Adrenal gland (tissue), 5 donors: Measurements from ENCODE around the gene D2HGDH.

Source experiments
- POLR2A ChIP-seq, 2 donors: fragments of 450-650 bp; IDR thresholded peaks; one replicate each; pipeline ENCODE4 v1.6.1; 2017; ENCODE audit warnings: antibody characterized with exemption in 2 of 2, mild to moderate bottlenecking in 2 of 2, moderate library complexity in 1 of 2
- TF ChIP-seq, protein P1 (sequence below), 6 experiments: fragments of 450-650 bp in 4 of 6; fragments of 200-600 bp in 2 of 6; sonication (generic) in 1 of 6; IDR thresholded peaks; 1 replicate in 5 of 6; 2 replicates in 1 of 6; pipeline versions ENCODE4 v1.5.1 to v1.8.0; 2016 to 2021; ENCODE audit warnings: antibody characterized with exemption in 6 of 6, mild to moderate bottlenecking in 2 of 6, moderate library complexity in 1 of 6
- donor health status: DM: no; HTN: no; CAD: no.

DNA sequence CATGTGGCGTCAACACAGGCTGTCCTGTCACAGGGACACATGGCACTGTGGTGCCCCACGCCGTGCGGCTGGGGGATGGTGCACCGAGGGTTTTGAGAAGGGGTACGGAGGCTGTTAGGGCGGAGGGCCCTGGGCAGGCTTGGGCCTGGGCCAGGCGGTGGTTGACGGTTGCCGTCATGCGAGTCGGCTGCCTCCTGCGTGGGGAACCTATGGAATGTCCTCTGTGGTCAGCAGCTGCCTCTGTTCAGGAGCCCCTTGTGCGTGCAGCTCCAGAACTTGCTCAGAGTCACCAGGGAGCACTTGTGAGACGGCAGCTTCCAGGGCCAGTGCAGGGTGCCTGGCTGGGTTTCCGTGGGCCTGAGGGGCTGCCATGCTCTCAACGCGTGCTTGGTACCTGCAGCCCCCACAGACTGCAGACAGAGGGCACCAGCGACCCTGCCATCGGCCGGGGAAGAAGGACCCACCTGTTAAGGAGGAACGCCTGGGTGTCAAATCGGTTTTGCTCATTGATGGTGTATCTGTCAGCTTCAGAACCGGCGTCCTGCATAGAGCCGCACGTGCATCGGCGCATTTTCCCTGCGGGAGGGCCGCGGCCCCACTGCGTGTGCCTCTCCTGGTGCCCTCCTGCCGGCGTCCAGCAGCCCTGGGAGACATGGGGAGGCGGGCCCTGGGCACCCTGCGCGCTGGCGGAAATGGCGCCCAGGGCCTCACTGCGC, 10.0 kb upstream of the D2HGDH start:
- TF ChIP-seq, protein P1, sequence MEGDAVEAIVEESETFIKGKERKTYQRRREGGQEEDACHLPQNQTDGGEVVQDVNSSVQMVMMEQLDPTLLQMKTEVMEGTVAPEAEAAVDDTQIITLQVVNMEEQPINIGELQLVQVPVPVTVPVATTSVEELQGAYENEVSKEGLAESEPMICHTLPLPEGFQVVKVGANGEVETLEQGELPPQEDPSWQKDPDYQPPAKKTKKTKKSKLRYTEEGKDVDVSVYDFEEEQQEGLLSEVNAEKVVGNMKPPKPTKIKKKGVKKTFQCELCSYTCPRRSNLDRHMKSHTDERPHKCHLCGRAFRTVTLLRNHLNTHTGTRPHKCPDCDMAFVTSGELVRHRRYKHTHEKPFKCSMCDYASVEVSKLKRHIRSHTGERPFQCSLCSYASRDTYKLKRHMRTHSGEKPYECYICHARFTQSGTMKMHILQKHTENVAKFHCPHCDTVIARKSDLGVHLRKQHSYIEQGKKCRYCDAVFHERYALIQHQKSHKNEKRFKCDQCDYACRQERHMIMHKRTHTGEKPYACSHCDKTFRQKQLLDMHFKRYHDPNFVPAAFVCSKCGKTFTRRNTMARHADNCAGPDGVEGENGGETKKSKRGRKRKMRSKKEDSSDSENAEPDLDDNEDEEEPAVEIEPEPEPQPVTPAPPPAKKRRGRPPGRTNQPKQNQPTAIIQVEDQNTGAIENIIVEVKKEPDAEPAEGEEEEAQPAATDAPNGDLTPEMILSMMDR (IDR thresholded peaks at IDR 0.05), result peak in 1 of 6 experiments; percentile 14
- no peak for TF ChIP-seq POLR2A (IDR thresholded peaks at IDR 0.05)
